Testis (tissue), 2 donors: ENCODE results near the gene IPMK.

ENCODE experiments used
- CTCF ChIP-seq, 3 experiments: fragments of 450-650 bp in 2 of 3; fragments of 200-600 bp in 1 of 3; sonication (generic) in 1 of 3; IDR thresholded peaks; one replicate each; pipeline ENCODE4 v1.5.1; 2016 to 2019; ENCODE audit warnings: antibody characterized with exemption in 3 of 3, mild to moderate bottlenecking in 2 of 3, moderate library complexity in 1 of 3
- POLR2A ChIP-seq: fragments of 450-650 bp; IDR thresholded peaks from one replicate; pipeline ENCODE4 v1.6.1; 2017; ENCODE audit warnings: antibody characterized with exemption, mild to moderate bottlenecking, moderate library complexity

- TF ChIP-seq POLR2A = no peak
- TF ChIP-seq CTCF (IDR thresholded peaks at IDR 0.05) = no peak
Measured at GRCh38 chr10:58158806-58159205, 108.9 kb downstream of the IPMK start.
